ENCODE measurements around the gene RUNX2.

DNA sequence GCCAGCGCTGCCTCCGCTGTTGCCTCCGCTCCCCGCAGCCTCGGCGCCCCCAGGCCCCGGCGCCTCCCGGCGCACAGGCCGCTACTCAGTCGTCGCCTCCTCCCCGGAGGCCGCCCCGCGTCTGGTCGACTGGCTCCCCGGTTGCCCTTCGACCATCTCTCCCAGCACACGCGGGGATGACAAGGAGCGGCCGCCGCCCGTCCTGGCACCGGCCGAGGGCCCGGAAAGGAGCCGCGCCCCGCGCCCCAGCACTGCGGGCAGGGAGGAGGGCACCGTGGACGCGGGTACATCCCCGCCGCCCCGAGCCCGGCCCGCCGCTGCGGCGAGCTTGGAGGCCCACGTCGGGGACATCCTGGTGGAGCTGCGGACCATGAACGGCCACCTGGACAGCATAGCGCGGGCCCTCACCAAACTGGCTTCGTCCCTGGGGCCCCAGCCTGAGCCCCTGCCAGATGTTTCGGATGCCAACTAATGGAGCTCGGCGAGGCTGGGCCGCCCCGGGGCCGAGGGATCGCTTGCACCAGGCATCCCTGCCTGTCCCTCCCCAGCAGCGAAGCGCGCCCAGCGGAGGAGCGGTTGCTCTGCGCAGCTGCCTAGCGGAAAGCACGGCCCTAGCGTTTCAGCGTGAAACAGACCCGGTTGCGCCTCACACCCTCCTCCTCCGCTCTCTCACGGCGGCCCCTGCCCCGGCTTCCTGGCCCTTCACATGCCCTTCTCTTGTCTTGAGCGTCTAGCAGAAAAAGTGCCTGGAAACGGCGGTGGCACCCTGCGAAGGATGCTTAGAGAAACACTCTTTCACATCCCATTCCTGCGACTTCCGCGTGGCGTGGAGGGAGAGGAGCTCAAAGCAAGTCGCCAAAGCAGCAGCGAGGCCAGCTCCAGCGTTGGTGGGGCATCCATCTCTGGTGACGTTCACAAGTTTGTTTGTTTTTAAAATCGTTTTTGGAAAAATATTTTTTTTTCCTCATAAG is 335.4 kb downstream of the RUNX2 start:
- no peak for TF ChIP-seq CREB1 (IDR thresholded peaks at IDR 0.05; ENCODE audit: low read depth)
- no peak for TF ChIP-seq EP300 (IDR thresholded peaks at IDR 0.05; ENCODE audit: borderline replicate concordance)
- TF ChIP-seq, protein P1, sequence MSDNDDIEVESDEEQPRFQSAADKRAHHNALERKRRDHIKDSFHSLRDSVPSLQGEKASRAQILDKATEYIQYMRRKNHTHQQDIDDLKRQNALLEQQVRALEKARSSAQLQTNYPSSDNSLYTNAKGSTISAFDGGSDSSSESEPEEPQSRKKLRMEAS (IDR thresholded peaks at IDR 0.05): no peak
- TF ChIP-seq, protein P2, sequence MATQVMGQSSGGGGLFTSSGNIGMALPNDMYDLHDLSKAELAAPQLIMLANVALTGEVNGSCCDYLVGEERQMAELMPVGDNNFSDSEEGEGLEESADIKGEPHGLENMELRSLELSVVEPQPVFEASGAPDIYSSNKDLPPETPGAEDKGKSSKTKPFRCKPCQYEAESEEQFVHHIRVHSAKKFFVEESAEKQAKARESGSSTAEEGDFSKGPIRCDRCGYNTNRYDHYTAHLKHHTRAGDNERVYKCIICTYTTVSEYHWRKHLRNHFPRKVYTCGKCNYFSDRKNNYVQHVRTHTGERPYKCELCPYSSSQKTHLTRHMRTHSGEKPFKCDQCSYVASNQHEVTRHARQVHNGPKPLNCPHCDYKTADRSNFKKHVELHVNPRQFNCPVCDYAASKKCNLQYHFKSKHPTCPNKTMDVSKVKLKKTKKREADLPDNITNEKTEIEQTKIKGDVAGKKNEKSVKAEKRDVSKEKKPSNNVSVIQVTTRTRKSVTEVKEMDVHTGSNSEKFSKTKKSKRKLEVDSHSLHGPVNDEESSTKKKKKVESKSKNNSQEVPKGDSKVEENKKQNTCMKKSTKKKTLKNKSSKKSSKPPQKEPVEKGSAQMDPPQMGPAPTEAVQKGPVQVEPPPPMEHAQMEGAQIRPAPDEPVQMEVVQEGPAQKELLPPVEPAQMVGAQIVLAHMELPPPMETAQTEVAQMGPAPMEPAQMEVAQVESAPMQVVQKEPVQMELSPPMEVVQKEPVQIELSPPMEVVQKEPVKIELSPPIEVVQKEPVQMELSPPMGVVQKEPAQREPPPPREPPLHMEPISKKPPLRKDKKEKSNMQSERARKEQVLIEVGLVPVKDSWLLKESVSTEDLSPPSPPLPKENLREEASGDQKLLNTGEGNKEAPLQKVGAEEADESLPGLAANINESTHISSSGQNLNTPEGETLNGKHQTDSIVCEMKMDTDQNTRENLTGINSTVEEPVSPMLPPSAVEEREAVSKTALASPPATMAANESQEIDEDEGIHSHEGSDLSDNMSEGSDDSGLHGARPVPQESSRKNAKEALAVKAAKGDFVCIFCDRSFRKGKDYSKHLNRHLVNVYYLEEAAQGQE (IDR thresholded peaks at IDR 0.05; ENCODE audit: low read depth): no peak
- TF ChIP-seq TAF1 (IDR thresholded peaks at IDR 0.05; ENCODE audit: low read depth): no peak
- TF ChIP-seq ZBTB7A (IDR thresholded peaks at IDR 0.05; ENCODE audit: low read depth): no peak
